Measurements from ENCODE around the gene ZNF526.

Gene ZNF526

DNA sequence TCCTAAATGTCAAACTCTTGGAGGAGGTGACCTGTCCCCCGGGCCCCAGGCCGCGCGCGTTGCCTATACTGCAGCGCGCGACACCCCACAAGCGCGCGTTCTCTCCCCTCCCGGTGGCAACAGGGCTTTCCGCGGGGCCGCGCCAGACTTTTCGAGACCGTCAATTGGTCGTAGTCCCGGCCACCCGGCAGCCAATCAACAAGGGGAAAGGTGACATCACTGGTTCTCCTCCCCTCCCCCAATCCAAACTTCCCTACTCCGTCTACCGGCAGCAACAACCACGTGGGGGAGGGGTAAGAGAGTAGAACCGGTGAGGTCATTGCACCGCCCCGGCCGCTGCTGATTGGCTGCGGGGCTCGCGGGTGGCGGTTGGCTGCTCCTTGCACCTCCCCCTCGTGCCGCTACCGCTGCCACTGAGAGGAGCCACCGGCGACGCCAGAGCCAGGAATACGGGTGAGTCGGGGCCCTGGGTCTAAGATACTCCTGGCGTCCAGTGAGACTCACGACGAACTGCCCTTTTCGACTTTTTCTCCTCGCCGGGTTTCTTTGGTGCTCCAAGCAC lies 48.1 kb downstream of the ZNF526 start:
- peak; percentile 90 to 96 (median 93) for DNase-seq

DNA sequence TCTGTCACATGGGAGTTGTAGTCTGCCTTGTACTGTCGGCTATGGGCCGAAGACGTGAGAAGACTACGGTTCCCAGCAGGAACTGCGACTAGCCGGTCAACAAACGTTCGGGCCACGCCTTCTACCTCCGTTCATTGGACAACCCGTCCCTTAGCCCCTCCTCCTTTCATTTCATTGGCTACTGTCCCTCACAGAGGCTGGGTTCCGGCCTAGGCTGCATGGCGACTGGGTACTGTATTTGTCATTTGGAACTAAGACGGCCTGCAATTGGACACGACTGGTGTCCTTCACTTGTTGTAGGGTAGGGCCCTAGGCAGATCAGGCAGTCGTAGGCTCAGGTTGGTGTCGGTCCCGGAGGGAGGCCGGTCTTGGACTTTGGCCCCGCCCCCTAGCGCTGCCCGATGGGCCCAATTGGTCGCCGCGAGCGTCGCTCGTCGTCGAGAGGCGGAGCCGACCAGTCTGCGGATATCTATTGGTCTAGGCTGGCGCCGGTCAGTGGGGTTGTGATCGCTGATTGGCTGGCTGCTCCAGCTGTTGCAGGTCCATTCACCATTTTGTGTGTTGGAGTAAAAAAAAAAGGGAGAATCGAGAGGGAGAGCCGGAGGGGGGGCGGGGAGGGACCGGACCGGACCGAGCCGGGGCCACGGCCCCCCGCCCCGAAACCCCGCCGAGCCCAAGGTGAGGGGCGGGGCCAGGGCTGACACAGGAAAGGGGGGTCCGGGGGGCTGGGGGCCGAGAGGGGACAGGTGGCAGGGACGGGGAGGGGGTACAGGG lies 48.8 kb downstream of the ZNF526 start, which contains the start of gene CIC:
Gene CIC, plus strand, starts transcription at position 549 of the 774 bp plus-strand sequence. CDS start 2,532 bp downstream, outside the sequence.
- peak; percentile 95 to 99 (median 98) for DNase-seq

DNA sequence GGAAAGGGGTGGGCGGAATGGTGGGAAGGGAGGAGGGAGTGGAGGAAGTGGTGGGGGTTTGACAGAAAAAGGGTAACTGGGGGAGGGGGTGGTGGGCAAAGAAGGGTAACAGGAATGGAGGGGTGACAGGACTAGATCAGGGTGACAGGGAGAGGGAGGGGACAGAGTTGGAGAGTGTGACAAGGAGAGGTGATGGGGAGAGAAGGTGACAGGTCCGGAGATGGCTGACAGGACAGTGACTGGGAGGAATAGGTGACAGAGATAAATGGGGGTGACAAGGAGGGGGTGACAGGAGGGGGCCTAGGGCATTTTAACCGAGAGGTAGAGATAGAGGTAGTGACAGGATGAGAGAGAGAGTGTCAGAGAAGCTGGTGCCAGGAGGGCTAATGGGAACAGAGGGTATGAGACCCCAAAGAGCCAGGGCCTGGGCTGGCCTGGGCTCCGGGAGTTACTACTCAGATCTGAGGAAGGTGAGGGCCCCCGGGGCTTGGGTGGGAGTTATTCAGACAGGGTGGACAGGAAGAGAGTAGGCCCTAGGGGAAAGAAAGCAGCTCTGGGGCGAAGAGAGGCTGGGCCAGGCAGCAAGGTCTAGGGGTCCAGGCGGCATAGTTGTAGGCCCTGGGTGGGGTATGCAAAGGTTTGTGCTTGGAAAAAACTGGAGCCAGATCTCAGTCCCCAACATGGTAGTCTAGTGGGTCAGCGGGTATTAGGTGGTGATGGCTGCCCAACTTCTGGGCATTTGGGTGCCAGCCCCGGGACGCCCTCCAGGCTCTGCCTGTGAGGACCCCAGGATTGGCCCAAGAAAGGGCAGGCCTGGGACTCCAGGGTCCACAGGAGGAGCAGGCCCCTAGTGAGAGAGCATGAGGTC lies 49.6 kb downstream of the ZNF526 start:
- no peak for DNase-seq

DNA sequence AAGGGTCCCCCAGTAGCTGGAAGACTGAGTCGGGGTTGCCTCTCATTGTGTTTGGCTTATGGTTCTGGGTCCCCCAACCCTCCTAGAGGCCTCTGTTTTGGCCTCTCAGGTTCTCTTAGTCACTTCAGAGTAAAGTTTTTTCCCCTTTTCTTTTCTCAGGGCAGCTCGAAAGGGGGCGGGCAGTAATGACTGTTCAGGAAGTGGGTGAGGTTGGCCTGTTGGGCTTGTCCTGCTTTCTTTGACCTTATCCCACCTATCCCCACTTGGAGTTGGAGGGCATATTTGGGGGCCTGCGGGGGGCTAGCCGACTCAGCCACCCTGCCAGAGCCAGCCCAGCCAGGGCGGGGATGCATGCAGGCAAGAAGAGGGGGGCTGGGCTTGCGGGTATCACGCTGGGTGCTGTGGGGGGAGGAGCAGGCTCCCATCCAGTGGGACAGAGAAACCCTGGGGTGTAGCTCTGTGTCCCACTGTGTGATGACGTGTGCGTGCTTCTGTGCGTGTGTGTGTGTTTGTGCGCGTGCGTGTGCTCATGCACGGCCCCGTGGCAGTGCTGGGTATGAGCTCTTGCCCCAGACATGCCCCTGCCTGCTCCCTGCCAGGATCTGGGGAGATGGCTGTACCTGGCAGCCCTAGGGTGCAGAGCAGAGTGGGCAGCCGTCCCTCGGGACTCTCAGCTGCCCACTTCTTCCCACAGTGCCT lies 50.4 kb downstream of the ZNF526 start:
- DNase-seq: peak in 2 of 4 experiments; percentile 42 to 61

DNA sequence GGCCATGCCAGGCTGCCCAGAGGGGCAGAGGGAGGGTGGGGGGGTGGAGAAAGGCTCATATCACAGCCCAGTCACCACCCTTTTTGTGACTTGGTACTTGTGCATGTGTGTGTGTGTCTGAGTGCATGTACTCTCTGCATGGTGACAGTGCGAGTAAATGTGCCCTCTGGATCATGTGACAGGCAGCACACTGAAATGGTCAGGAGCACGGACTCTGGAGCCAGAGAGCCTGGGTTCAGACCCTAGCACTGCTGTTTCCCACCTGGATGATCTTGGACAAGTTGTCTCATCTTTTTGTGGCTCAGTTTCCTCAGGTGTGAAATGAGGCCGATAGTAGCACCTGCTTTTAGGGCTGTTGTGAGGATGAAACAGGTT lies 50.9 kb downstream of the ZNF526 start:
- DNase-seq: no peak

DNA sequence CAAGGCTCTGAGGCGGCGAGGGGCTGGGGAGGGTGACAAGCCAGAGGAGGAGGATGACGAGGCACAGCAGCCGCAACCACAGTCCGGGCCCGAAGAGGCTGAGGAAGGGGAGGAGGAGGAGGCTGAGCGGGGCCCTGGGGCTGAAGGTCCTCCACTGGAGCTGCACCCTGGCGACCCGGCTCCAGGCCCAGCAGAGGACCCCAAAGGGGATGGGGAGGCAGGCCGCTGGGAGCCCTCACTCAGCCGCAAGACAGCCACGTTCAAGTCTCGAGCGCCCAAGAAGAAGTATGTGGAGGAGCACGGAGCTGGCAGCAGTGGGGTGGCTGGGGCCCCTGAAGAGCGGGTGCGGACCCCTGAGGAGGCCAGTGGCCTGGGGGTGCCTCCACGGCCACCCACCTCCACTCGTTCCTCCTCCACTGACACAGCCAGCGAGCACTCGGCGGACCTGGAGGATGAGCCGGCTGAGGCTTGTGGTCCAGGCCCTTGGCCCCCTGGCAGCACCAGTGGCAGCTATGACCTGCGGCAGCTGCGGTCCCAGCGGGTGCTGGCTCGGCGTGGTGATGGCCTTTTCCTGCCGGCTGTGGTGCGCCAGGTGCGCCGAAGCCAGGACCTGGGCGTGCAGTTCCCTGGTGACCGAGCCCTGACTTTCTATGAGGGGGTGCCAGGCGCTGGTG lies 51.9 kb downstream of the ZNF526 start:
- DNase-seq: no peak

DNA sequence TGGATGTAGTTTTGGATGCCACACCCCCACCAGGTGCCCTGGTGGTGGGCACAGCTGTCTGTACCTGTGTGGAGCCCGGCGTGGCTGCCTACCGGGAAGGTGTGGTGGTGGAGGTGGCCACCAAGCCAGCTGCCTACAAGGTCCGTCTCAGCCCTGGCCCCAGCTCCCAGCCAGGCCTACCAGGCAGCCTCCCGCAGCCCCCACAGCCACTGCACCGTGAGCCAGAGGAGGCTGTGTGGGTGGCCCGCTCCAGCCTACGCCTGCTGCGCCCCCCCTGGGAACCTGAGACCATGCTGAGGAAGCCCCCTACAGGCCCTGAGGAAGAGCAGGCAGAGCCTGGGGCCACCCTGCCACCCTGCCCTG lies 52.4 kb downstream of the ZNF526 start:
- DNase-seq: no peak

DNA sequence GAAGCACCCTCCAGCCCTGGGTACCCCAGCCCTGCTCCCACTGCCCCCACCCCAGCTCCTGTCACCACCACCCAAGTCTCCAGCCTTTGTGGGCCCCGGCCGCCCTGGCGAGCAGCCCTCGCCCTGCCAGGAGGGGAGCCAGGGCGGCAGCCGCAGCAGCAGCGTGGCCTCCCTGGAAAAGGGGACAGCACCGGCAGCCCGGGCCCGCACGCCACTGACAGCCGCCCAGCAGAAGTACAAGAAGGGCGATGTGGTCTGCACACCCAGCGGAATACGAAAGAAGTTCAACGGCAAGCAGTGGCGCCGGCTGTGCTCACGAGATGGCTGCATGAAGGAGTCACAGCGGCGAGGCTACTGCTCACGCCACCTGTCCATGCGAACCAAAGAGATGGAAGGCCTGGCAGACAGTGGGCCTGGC lies 52.9 kb downstream of the ZNF526 start:
- no peak for DNase-seq

DNA sequence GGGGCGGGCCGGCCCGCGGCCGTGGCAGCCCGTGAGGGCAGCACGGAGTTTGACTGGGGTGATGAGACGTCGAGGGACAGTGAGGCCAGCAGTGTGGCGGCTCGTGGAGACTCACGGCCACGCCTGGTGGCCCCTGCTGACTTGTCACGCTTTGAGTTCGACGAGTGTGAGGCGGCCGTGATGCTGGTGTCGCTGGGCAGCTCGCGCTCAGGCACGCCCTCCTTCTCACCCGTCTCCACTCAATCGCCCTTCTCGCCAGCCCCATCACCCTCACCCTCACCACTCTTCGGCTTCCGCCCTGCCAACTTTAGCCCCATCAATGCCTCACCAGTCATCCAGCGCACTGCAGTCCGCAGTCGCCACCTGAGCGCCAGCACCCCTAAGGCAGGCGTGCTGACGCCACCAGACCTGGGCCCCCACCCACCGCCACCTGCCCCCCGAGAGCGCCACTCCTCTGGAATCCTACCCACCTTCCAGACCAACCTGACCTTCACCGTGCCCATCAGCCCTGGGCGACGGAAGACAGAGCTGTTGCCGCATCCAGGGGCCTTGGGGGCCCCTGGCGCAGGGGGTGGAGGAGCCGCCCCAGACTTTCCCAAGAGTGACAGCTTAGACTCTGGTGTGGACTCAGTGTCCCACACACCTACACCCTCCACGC lies 53.4 kb downstream of the ZNF526 start:
- DNase-seq: no peak

DNA sequence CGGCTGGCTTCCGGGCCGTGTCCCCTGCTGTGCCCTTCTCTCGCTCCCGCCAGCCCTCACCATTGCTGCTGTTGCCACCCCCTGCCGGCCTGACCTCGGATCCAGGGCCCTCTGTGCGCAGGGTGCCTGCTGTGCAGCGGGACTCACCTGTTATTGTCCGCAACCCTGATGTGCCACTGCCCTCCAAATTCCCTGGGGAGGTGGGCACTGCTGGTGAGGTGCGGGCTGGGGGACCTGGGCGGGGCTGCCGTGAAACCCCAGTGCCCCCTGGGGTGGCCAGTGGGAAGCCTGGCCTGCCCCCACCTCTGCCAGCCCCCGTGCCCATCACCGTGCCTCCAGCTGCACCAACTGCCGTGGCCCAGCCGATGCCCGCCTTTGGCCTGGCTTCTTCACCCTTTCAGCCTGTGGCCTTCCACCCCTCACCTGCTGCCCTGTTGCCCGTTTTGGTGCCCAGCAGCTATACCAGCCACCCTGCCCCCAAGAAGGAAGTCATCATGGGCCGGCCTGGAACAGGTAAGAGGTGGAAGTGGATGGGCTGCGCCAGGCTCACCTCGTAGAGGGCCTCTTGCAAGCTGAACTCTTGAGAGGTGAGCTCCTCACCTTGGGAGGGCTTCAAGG lies 54.1 kb downstream of the ZNF526 start:
- no peak for DNase-seq

DNA sequence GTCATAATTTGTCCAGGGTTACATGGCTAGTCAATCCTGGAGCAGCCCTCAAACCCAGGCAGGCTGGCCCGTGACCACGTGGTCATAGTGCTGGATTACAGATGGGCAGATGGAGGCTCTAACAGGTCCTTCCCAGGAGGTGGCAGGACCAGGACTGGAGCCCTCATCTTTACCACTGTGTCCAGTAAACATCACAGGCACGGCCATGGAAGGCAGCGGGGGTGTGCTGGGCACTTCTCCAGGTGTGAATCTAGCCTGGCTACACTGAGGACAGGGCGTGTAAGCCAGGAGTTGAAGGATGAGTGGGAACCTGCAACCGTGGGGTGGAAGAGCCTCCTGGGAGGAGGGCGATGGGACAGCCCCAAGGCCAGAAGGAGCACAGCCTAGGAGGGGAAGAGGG lies 55.0 kb downstream of the ZNF526 start:
- no peak for DNase-seq

DNA sequence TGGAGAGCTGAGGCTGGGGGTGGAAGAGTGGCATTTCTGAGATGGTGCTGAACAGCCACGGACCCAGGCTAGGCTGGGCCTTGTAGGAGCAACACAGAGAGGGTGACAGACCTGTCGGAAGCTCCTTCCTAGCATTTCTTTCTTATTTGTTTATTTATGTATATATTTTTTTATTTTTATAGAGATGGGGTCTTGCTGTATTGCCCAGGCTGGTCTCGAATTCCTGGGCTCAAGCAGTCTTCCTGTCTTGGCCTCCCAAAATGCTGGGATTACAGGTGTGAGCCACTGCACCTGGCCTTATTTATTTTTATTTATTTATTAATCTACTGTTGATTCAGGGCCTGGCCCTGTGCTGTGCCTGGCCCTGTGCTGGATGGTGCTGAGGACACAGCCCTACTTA lies 55.4 kb downstream of the ZNF526 start:
- DNase-seq: no peak

DNA sequence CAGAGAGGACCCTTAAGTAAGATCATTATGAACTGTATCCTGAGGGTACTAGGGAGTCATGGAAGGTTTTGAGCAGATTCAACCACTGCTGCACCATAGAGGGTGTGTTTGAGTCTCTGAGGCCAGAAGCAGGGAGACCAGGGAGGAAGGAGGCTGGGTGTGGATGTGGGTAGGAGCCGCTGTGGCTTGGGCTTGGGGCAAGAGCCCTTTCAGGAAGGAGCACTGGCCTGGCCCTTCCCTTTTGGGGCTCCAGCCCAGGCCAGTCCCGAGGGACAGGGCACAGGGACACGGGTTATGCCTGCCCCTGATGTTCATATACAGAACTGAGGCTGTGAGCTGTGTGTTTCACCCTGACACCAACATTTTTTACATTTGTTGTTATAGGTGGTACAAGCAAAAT lies 56.2 kb downstream of the ZNF526 start:
- no peak for DNase-seq

DNA sequence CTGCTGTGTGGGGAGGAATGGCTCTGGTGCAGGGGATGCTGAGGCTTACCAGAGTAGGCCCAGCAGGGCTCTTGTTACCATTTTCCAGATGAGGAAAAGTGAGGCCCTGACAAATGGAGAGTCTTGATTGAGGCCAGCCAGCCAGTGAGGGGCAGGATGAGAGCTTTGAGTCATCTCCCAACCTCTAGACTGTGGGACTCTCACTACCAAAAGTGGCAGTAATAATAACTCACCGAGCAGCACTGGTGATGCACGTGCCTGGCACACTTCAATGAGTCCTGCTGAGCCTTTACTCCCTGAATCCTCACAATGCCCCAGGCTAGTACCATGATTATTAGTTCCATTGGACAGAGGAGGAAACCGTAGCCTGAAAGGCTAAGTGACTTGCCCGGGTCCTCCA lies 56.7 kb downstream of the ZNF526 start:
- no peak for DNase-seq

Data from activated naive CD4-positive, alpha-beta T cell (primary cell).